Thyroid gland (tissue), 4 donors: Measurements from ENCODE around the gene GFOD2.

Experiments
- POLR2A ChIP-seq, 2 donors: fragments of 450-650 bp; IDR thresholded peaks; one replicate each; pipeline ENCODE4 v1.6.1; 2017; ENCODE audit warnings: antibody characterized with exemption in 2 of 2, mild to moderate bottlenecking in 2 of 2, moderate library complexity in 1 of 2
- TF ChIP-seq, protein P1 (sequence below), 6 experiments: fragments of 200-600 bp in 3 of 6; fragments of 450-650 bp in 3 of 6; sonication (generic) in 3 of 6; IDR thresholded peaks; one replicate each; pipeline ENCODE4 v1.5.1; 2016 to 2019; ENCODE audit warnings: antibody characterized with exemption in 6 of 6, mild to moderate bottlenecking in 2 of 6, inconsistent platforms in 1 of 6, moderate library complexity in 1 of 6

DNA sequence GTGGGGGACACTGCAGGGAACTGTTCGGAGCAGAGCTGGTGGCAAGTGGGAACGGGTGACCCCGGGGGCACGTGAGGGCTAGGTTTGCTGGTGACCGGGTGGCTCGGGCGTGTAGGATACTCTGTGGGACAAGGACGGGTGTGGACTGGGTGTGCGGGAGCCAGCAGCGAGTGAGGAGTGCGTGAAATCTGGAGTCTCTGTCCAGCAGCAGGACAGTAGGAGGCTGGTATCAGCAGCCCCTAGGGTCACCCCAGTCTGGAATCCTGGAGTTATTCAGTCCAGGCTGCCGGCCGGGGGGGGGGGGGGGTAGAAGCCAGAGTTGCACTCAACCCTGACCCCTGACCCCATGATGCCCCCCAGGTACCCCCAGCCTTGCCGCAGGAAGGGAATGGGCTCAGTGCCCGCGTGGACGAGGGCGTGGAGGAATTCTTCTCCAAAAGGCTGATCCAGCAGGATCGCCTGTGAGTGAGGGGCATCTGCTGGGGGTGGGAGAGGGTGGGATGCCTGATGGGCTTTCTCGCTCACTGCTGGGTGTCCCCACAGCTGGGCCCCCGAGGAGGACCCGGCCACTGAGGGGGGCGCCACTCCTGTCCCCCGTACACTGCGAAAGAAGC is 65.2 kb downstream of the GFOD2 start:
- no peak for TF ChIP-seq POLR2A (IDR thresholded peaks at IDR 0.05)
- TF ChIP-seq, protein P1, sequence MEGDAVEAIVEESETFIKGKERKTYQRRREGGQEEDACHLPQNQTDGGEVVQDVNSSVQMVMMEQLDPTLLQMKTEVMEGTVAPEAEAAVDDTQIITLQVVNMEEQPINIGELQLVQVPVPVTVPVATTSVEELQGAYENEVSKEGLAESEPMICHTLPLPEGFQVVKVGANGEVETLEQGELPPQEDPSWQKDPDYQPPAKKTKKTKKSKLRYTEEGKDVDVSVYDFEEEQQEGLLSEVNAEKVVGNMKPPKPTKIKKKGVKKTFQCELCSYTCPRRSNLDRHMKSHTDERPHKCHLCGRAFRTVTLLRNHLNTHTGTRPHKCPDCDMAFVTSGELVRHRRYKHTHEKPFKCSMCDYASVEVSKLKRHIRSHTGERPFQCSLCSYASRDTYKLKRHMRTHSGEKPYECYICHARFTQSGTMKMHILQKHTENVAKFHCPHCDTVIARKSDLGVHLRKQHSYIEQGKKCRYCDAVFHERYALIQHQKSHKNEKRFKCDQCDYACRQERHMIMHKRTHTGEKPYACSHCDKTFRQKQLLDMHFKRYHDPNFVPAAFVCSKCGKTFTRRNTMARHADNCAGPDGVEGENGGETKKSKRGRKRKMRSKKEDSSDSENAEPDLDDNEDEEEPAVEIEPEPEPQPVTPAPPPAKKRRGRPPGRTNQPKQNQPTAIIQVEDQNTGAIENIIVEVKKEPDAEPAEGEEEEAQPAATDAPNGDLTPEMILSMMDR (IDR thresholded peaks at IDR 0.05), result no peak
